HG03064 (cell line): ENCODE results near the gene NIPAL3.
A peak's percentile ranks its signal among the peaks of the same experiment; 100 is the strongest.

Experiments
- ATAC-seq: cut with Tn5 transposase; IDR thresholded peaks from one replicate; pipeline ENCODE4 v1.9.1; 2021; ENCODE audit warnings: low read depth; ENCODE audit not compliant: unreplicated experiment

The NIPAL3 gene

DNA sequence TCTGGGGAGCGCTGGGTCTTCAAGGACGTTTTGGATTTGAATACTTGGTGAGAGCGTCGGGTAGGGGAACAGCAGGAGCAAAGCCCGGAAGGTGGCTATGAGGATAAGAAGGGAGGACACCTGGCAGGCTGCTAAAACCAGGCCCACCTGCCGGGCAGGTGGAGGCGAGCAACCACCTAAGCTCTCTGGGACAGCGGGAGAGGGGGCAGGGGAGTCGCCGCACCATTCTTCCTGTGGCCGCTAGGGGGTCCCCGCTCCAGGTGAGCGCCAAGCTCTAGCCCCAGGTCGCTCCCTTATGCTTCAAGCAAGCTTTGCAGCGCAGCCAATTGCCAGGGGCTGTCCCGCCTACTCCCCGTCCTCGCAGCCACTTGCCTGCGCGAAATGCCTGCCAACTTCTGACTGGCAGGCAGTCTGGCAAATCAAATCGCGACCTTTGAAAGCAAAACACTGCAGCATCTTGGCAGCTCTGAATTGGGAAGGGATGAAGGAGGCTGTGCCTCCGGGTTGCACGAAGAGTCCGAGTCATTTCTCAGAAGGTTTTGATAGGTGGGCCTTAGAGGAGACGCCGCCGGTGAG lies at the start of gene NIPAL3:
Gene NIPAL3 (plus strand): TSS at position 469 of the 576 bp plus-strand sequence. CDS start 3,746 bp downstream, outside the sequence.
- ATAC-seq, result peak; percentile 87

DNA sequence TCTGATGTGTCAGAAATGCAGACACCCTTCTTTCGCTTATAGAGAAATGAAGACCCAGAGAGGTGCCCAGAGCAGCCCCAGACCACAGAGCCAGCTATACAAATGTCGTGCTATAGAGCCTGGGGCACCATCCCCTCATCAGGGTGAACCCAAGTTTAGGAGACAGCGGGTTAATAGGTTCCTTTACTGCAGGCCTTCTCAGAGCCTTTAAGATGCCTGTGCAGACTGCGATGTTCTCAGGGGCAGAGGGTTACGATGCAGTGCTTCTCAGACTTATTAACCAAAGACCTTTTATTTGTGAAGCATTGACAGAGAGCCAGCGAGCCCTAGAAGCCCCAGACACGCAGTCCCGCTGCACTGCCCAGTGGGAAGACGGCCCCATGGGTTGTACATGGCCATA lies 48.9 kb upstream of the NIPAL3 start:
- no peak for ATAC-seq

DNA sequence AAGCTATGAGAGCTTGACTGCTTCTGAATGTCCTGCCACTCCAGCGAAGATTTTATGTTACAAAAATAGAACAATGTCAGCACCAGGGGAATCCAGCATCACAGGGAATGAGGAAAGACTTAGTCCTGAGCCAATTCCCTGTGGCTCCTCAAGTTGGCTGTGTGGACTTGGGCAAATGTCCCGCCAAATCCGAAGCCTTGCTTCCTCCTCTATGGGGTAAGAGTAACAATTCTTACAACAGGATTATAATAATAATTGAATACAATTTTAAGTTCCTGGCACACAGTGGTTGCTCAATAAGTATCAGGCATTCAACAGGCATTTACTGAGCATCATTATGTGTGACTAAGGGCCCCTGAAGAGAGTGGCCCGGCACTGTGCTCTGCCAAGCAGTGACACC lies 46.4 kb upstream of the NIPAL3 start:
- ATAC-seq, result no peak

DNA sequence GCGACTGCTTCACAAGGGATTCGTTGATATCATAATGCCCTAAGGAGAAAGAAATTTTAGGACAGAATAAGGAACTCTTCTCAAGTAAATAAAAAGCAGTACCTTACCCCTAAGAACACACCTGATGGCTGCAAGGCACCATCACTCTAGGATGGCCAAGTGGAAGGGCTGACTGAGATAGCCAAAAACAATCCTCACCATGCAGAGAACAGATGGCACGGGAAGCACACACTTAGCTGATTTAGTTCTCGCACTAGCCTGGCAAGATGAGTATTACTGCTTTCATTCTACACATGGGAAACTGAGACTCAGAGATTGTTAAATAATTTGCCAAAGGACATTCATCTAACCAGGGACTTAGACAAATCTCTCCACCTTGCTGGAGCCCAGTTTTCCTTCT lies 45.8 kb upstream of the NIPAL3 start:
- ATAC-seq, result no peak

DNA sequence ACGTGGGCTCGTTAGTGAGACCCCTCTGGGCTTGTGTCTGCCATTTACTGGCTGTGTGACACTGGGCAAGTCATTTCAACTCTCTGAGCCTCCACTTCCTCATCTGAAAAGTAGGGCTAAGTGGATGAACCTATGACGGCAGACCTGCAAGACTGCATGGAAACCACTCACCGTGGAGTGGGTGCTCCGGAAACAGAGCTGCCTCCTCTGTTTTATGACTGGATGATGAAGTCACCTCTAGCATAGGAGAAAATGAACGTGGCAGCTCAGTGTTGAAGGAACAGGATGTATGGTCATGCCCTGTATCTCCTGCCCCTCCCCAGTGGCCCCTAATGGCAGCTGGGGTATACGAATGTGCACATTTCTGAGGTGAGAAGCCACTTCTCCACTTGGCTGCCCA lies 42.6 kb upstream of the NIPAL3 start:
- no peak for ATAC-seq

DNA sequence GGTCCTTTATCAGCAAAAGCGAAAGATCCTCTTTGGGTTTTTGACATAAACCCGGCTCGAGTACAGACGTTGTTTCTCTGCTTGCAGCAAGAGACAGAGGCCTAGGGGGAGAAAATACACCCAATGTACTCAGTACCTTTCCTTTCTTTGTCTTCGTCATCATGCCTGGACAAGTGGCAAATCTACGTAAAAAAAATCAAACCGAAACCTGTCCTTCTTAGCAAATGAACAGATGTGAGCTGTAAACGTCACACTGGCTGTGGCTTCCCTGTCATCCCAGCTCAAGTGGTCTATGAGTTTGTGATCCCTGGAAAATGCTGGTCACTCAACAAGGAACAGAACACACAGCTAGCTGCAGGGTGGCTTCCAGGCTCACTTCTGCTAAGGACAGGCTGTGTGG lies 41.9 kb upstream of the NIPAL3 start:
- no peak for ATAC-seq

DNA sequence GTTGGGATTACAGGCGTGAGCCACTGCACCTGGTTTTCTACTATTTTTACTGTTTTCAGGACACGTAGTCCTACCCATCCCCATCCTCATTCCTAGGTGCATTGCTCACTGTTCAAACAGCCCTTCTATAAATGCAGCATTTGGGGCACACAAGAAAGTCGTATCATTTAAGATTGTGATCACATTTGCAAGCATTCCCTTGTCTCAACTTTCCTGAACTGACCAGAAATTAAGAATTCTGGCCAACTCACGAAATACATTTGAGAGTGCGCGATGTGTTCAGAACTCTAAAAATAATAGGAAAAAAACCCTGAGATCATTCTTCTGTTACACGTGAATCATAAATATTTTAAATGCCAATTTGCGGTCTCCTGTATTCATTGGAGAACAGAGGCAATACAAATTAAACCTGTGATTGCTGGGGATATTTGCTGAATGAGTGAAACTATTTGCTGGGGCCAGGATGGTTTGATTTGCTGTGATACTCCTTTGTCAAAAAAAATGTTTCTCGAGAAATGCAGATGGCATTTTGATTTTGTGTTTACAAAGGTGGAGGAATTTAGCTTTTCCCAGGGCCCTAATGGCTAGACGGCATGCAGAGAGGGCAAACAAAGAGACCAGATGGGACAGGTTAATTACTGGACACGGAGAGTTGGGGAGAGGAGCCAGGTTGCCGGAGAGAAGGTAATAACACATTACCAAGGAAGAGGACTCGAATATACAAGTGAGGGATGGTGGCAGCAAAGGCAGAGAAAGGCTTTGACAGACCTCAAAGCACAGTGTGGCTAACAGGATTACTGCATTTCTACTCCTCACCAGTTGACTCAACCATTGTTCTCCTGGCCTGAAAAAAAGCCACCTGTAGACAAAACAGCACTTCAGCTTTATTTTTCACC lies 40.5 kb upstream of the NIPAL3 start:
- no peak for ATAC-seq

DNA sequence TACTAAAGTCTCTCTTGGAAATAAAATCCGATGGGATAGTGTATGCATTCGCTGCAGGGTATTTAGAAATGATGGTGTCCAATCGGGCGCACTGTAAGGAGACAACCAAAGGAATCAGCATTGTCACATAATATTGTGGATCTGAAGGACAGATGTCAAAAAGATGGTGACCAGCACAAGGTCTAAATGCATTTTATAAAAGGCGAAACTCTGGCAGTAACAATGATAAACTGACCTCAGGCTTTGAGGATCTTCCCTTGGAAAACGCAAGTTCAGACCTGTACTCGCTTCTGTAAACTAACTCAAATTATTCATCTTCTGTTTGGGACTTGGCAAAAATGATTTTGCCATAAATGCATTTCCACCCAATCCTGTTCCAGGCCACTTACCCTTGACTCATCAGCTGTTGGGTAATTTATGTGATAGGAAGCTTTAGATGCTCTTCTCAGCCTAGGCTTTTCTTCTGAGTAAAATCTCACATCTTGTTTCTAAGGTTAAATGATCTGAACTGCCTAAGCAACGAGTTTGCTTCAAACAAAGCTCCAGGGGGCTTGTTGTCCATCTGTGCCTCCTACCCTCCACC lies 35.8 kb upstream of the NIPAL3 start:
- ATAC-seq, result no peak

DNA sequence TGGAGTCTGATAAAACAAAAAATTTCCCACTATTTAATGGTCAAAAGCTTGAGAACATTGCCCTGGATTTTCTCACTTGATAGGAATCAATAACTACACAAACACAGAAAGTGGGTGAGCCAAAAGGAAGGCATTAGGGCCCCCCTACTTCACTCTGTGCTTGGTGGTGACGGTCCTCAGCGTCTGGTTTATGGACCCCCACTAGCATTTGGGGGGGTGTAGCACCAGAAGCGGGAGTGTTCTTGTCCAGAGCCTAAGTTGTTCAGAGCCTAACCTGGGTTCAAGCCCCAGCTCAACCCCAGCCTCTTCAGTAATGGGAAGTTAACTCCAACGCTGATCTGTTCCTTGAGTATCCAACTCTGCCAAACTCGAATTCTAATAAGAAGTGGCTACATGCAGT lies 35.1 kb upstream of the NIPAL3 start:
- ATAC-seq, result no peak

DNA sequence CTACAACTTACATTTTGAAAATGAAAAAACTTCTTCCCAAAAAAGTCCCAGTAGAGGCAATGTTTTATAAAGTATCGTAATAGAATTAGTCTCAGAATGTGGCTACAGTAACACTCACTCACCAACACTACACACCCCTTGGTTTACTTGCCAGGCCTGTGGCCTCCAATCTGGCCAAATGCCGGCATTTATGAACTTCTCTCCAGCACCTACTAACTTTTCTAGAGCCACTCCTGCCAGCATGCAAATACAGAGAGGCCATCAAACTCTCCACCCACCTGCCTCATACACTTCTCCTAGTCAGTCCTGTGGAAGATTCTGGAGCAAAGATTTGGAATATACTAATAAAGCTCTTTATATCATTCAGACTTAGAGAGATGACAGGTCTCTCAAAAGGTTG lies 34.3 kb upstream of the NIPAL3 start:
- ATAC-seq, result no peak

DNA sequence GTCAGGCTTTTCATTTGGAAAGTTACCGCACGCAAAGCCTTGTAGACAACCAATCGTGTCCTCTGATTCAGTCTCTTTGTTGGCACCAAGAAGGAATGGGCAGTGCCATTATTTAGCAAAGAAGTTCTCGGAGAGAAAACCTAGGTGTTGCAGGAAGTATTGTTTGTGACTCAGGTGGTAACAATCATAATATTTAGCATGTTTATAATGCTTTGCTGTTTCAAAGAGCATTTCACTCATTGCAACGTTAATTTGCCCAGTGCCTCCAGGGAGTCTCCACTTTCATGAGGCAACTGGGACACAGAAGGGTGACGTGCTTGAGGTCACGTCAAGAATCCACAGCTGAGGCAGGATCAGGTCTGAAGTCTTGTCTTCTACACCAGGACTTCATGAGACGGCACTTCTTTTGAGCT lies 33.4 kb upstream of the NIPAL3 start:
- ATAC-seq, result no peak

DNA sequence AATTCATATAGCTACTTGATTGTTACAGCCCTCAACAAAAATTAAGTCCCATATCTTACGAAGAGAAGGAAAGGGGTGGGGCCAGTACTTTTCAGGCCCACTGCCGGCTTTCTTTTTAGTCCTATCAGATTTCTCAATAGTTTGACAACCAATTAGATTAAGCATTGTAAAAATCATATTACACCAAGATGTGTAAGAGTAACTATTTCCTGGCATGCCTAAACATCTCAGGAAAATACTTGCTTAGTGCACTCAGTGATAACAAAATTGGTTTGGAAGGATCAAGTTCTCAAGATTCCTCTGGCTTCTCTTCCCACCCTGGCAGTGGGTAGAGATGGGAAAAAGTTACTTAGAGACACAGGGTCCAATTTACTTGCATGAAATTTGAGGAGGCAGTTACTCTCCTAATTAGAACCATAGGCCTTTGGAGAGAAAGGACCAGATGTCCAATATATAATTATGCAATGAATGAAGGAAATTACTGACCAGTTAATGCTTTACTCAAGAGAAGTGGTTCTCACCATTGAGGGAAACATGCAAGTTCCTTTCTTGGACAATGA lies 32.1 kb upstream of the NIPAL3 start:
- ATAC-seq, result no peak

DNA sequence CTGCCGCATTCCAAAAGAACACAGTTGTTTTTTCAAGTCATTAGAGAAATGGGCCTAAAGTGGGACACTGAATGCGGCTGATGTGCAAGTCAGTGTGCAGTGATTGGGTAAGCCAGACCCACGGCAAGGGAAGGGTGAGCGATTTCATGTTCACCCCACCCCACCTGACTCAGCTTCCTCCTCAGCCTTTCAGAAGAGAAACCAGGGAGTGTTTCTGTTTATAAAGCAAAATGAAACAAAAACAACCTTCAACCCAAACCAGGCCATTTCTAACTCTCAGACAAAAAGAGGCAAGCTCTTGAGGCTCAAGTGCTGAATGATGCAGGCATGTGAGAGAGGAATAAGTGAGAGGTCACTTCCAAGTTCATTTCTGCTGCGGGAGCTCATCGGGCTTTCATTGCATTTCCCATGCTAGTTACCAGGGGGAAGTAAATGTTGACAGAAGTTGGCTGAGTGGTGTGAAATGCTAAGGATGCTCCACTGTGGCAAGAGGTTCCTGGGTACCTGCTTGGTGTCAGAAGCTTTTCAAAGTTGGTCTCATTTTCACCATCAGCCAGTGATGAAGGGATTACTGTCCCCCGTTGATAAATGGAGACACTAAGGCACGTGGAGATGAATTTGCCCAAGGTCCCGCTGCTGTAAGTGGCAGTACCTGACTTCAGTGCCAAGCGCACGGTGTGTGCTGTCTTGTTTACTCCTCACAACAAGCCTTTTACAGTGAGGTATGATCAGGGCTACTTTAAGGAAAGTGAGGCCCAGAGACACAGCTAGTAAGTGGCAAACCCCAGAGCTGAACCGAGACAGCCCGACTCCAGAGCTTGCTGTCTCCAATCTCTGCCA lies 31.1 kb upstream of the NIPAL3 start:
- peak; percentile 60 for ATAC-seq

DNA sequence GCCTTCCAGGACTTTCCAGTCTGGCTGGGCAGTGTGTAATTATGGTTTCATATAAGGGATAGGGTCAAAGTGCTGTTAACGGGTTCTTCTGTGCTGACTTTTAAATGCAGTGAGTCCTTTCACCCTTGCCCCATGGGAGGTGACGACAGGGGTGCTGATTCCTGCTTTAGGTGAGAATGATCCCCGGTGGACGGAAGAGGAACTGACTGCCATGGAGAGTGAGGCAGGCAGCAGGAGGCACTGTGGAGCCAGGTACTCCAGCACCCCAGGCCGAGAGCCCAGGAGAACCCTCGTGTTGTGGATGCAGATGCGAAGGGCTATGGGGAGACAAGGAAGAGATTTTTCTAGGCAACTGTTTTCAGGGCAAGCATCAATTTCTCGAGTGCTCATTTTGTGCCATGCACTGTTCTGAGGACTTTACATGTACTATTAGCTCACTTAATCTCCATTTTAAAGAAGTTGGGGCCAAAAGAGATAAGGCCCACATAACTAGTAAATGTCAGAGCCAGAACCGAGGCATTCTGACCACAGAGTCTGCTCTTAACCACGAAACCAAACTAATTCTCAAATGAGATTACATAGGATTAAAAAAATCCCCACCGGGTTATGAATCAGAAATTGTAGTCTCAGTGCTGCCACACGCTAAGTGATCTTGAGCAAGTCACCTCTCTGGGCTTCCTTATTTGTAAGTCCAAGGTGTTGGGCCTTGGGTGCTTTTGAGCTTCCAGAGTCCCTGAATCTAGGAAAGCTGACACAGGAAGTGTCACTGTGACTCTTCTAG lies 30.3 kb upstream of the NIPAL3 start:
- no peak for ATAC-seq

DNA sequence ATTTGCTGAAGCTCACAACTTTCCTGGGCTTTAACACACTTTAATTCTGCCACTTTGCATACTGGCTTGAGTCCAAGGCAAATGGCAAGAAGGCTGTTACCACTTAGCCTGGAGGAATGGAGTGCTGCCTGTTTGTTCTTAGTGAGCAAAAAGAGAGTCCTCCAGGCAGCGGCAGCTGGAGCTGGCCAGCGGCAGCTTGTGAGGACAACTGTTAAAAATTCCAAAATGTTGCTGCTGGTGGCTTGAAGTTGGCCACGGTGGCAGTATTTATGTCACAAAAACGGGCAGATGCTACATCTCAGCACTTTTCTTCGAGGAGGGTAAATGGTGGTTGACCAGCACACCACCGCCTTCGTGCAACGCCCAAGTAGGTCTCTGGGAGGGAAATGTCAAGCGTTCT lies 29.4 kb upstream of the NIPAL3 start:
- ATAC-seq, result no peak

DNA sequence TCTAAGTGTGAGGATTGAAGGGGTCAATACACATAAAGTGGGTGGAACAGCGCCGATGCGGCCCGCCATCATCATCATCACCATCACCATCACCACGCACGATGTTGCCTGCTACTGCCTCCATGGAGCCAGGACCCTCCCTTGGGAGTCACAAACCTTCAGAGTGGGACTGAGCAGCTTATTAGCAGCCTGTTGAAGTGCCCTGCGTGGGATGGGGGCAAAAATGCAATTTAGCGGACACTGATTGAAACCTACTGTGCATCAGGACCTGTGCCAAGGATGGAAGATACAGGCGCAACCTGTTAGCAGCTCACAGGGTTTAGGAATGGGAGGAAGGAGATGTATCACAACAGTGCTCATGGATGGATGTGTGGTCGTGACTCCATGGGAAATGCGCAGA lies 28.7 kb upstream of the NIPAL3 start:
- no peak for ATAC-seq

DNA sequence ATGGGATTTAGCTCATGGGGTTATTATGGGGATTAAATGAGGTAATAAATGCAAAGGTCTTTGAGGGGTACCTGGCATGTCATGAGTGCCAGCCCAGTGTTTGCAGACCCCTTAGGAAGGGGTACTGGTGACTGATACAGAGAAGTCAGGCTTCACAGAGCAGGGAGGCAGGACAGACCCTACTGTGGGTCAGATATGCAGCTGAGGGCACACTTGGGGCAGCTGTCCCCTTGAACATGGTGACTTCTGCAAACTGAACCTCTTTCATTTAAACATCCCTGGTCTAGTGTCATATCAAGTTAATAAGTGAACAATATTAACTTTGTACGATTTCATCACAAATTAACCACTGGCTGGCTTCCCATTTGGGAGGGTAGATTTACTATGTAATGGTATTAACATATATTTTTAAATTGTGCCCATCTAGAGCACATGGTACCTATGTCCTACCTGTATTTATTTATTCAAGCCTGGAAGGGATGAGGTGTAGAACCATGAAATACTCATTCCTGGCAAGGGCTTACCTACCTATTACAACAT lies 27.9 kb upstream of the NIPAL3 start:
- no peak for ATAC-seq

DNA sequence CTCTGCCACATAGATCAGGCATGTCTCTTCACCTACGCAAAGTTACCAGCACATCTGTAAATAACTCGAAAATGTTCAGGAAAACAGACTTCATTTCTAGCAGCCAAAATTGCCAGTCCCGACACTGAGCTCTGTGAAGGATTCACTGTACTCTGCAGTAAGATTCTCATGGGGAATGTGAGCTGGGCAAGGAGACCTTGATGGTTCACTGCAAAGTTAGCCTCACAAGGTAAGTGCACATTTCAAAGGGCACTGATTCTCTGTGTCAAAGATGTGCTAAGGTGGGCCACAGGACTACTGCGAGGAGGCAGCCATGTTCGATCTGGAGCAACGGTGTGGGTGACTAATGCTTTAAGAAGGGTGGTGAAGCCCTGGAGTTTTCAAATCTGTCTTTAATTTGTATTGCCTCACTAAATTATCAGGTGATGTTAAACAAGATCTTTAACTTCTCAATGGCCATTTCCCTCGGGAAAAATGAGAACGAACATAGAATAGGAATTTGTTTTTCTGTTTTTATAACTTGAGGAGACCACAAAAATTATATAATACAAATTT lies 27.2 kb upstream of the NIPAL3 start:
- no peak for ATAC-seq

DNA sequence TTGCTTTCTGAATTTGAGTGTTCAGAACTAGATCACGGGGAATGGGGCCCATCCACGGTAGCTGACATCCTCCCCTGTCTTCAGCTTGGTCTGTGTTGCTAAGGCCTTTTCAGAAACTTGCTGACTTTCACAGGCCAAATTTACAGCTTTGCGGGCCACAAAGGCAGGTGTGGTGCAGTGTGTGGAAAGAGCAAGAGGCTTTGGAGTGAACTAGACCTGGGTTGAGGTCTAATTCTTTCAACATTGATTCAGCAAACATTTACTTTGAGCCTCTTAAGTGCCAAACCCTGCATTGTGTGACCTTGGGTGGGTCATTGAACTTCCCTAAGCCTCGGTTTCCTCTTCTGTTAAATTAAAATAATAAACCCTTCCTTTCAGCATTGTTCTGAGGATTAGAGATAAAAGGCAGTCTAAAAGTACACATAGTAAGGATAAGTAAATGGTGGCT lies 26.3 kb upstream of the NIPAL3 start:
- no peak for ATAC-seq
